ENCODE results near the gene ATP10B.

- TF ChIP-seq, protein P1, sequence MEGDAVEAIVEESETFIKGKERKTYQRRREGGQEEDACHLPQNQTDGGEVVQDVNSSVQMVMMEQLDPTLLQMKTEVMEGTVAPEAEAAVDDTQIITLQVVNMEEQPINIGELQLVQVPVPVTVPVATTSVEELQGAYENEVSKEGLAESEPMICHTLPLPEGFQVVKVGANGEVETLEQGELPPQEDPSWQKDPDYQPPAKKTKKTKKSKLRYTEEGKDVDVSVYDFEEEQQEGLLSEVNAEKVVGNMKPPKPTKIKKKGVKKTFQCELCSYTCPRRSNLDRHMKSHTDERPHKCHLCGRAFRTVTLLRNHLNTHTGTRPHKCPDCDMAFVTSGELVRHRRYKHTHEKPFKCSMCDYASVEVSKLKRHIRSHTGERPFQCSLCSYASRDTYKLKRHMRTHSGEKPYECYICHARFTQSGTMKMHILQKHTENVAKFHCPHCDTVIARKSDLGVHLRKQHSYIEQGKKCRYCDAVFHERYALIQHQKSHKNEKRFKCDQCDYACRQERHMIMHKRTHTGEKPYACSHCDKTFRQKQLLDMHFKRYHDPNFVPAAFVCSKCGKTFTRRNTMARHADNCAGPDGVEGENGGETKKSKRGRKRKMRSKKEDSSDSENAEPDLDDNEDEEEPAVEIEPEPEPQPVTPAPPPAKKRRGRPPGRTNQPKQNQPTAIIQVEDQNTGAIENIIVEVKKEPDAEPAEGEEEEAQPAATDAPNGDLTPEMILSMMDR (IDR thresholded peaks at IDR 0.05), result no peak
- TF ChIP-seq POLR2AphosphoS5 (IDR thresholded peaks at IDR 0.05), result no peak
- TF ChIP-seq POLR2A (IDR thresholded peaks at IDR 0.05), result no peak
Observed at GRCh38 chr5:160692271-160692670, 159.7 kb downstream of the ATP10B start.
